ENCODE results near the gene WDR90.

The WDR90 gene

DNA sequence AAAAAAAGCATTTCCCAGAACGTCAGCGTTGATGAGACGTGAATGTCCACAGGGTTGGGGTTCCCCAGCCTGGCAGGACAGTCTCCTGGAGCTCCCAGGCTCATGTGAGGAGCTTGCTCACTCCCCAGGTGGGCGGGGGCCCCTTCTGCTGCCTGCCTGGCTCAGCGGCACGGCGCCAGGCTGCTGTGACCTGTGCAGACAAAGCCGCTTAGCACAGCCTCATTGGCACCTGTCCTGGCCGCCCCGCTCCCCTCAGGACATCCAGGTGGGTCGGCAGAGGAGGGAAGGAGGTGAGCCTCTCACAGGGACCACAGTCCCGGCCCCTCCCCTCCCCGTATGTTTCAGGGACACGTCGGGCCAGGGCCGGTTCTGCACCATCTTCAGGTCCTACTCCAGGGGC lies 31.3 kb upstream of the WDR90 start:
- Histone ChIP-seq H3K36me3 (ENCODE audit: insufficient read depth, low read length) (no peaks in the 10 kb centered on the region), H3K9ac (ENCODE audit: low read depth, low read length) (no peak overlapping the region), H3K9me3 (replicated peaks; ENCODE audit: low read length) (no peaks in the 10 kb centered on the region), H3K4me1 (ENCODE audit: control insufficient read depth, insufficient read depth, low read length) (peaks cover 6% of the 10 kb centered on the region), H3K27me3 (ENCODE audit: control insufficient read depth, insufficient read depth, low read length) (no peaks in the 10 kb centered on the region), H3K4me2 (ENCODE audit: low read length) (no peak overlapping the region), H3K4me3 (ENCODE audit: low read length) (no peak overlapping the region)

DNA sequence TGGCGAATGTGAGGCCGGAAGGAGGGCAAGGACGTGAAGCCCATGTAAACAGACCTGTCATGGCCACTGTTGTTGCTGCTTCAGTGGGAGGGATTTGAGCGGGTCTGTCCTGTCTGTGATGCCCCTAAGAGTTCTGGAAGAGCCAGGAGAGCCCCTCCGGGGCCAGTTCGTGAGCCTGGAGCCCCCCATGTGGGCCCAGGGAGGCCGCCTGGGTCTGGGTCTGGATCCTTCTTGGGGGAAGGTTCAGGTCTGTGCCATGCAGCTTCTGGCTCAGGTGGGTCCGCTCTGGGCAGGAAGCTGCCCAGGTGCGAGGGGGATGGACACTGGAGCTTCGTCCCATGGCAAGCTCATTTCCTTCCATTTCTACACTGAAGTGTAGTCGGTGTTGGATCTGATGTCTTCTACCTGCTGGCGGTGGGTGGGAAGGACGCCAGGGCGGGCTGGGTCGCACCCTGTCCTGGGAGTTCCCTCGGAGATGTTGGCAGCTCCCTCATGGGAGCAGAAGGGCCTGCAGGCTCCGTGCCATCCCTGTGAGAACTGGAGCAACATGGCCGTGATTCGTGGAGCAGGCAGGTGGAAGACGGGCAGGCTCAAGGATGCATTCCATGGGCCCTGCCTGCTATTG lies 29.6 kb upstream of the WDR90 start:
- Histone ChIP-seq H3K36me3 (ENCODE audit: insufficient read depth, low read length) (no peaks in the 10 kb centered on the region), H3K4me2 (ENCODE audit: low read length) (no peak overlapping the region), H3K27me3 (ENCODE audit: control insufficient read depth, insufficient read depth, low read length) (no peaks in the 10 kb centered on the region), H3K4me3 (ENCODE audit: low read length) (no peak overlapping the region), H3K9ac (ENCODE audit: low read depth, low read length) (no peak overlapping the region), H3K4me1 (ENCODE audit: control insufficient read depth, insufficient read depth, low read length) (peaks cover 6% of the 10 kb centered on the region), H3K9me3 (replicated peaks; ENCODE audit: low read length) (no peaks in the 10 kb centered on the region)

DNA sequence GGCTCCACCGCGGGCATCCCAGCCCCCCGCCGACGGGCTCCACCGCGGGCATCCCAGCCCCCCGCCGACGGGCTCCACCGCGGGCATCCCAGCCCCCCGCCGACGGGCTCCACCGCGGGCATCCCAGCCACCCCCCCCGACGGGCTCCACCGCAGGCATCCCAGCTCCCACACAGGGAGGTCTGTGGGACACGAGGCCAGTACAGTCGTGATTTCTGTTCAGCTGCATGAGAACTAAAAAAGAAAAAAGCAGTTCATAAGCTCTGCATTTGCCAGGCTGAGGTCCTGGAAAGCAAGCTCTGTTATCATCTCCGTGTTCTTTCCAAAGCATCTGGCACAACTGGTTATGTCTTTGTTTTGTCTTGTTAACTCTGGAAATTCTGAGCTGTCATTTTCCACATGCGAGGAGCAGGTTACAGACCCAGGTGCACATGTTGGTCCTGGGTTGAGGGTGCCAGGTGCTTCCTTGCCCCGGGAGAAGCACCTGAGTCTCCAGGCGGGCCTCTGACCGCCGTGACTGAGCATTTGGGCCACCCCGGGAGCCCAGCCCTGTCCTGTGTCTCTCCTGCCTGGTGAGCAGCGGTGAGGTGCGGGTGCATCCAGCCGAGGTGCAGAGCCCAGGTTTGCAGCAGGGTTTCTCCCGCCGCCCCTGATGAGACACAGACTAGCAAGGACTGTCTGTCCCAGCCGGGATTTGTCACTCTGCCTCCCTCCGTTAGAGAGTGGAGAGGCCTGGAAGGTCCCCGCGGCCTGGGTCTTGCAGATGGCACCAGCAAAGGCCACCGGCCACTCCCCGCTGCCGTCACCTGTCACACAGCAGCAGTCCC lies 28.3 kb upstream of the WDR90 start:
- peaks cover 3% of the 10 kb centered on the region for H3K36me3 ChIP-seq (ENCODE audit: insufficient read depth, low read length)
- H3K4me1 ChIP-seq (ENCODE audit: control insufficient read depth, insufficient read depth, low read length) = peaks cover 6% of the 10 kb centered on the region
- no peak overlapping the region for H3K4me3 ChIP-seq (ENCODE audit: low read length)
- H3K4me2 ChIP-seq (ENCODE audit: low read length) = no peak overlapping the region
- H3K9me3 ChIP-seq (replicated peaks; ENCODE audit: low read length) = no peaks in the 10 kb centered on the region
- no peaks in the 10 kb centered on the region for H3K27me3 ChIP-seq (ENCODE audit: control insufficient read depth, insufficient read depth, low read length)
- no peak overlapping the region for H3K9ac ChIP-seq (ENCODE audit: low read depth, low read length)

DNA sequence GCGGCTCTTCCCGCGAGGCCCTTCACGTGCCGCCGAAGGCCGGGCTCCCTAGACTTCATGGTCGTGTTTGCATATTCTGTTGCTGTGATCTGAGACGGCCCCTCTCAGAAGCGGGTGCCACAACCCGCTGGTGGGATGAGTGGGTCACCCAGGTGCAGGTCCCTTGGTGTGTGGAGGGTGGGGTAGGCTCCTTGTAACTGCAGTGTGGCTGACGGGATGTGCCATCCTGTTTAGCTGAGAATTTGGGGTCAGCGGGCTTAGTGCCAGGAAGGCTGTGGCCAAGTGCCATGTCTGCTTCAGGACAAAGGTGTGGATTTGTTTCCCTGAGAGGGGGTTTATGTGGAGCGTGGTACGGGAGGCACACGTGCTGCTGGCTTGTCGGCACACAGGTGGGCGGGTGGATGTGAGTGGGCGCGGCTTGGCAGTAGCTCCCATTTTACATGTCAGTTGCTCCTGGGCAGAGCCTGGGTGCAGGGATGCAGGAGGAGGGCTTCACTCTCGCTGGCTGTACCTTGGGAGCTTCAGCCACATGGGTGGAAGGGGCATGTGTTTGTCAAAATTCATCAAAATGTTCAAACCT lies 27.5 kb upstream of the WDR90 start:
- H3K9me3 ChIP-seq (replicated peaks; ENCODE audit: low read length) = no peaks in the 10 kb centered on the region
- no peak overlapping the region for H3K4me2 ChIP-seq (ENCODE audit: low read length)
- peaks cover 8% of the 10 kb centered on the region for H3K36me3 ChIP-seq (ENCODE audit: insufficient read depth, low read length)
- peaks cover 12% of the 10 kb centered on the region for H3K4me1 ChIP-seq (ENCODE audit: control insufficient read depth, insufficient read depth, low read length)
- no peak overlapping the region for H3K9ac ChIP-seq (ENCODE audit: low read depth, low read length)
- no peak overlapping the region for H3K4me3 ChIP-seq (ENCODE audit: low read length)
- no peaks in the 10 kb centered on the region for H3K27me3 ChIP-seq (ENCODE audit: control insufficient read depth, insufficient read depth, low read length)

DNA sequence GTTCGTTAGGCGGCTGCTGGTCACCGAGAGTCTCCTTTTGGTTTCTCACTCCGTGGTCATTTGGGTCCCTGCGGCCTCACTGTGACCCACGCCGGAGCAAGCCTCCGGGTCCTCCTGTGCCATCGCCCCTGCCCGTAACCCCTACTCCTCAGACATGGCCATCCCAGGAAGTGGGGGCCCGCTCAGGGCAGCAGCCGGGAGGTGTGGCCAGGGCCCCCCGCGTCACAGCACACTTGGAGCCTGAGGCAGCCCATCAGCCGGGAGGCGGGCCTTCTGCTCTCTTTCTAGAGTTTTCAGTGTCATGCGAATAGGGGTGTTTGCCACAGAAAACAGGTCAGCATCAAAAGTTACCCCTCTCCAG lies 26.3 kb upstream of the WDR90 start:
- Histone ChIP-seq H3K4me1 (ENCODE audit: control insufficient read depth, insufficient read depth, low read length) (peaks cover 23% of the 10 kb centered on the region), H3K27me3 (ENCODE audit: control insufficient read depth, insufficient read depth, low read length) (no peaks in the 10 kb centered on the region), H3K9ac (ENCODE audit: low read depth, low read length) (no peak overlapping the region), H3K4me3 (ENCODE audit: low read length) (no peak overlapping the region), H3K9me3 (replicated peaks; ENCODE audit: low read length) (no peaks in the 10 kb centered on the region), H3K36me3 (ENCODE audit: insufficient read depth, low read length) (peaks cover 8% of the 10 kb centered on the region), H3K4me2 (ENCODE audit: low read length) (no peak overlapping the region)

DNA sequence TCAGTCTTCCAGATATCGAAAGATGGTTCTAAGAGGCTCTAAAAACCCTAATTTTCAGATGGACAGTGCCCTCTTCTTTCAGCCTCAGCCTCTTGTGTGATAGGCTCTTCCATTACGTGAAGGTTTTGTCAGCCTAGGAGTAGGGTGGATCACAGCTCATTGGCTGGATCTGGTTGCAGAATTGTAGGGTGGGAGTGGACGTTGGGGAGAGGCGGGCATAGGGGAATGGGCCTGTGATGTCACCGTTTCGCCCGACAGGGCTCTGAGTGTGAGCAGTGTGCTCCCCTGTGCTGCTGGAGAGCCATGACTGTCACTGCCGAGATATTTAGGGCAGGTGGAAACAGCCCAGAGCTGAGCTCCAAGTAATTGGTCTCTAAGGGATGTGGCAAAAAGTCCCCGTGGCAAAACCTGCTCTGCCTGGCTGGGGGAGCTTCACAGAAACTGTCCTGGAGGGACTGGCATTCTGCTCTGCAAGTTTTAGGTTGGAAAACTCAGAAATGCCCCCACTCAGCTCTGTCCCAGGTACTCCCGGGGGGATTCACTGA lies 24.6 kb upstream of the WDR90 start:
- Histone ChIP-seq H3K27me3 (ENCODE audit: control insufficient read depth, insufficient read depth, low read length) (no peaks in the 10 kb centered on the region), H3K36me3 (ENCODE audit: insufficient read depth, low read length) (peaks cover 8% of the 10 kb centered on the region), H3K4me1 (ENCODE audit: control insufficient read depth, insufficient read depth, low read length) (peaks cover 27% of the 10 kb centered on the region), H3K9me3 (replicated peaks; ENCODE audit: low read length) (no peaks in the 10 kb centered on the region), H3K9ac (ENCODE audit: low read depth, low read length) (no peak overlapping the region), H3K4me3 (ENCODE audit: low read length) (no peak overlapping the region), H3K4me2 (ENCODE audit: low read length) (no peak overlapping the region)

DNA sequence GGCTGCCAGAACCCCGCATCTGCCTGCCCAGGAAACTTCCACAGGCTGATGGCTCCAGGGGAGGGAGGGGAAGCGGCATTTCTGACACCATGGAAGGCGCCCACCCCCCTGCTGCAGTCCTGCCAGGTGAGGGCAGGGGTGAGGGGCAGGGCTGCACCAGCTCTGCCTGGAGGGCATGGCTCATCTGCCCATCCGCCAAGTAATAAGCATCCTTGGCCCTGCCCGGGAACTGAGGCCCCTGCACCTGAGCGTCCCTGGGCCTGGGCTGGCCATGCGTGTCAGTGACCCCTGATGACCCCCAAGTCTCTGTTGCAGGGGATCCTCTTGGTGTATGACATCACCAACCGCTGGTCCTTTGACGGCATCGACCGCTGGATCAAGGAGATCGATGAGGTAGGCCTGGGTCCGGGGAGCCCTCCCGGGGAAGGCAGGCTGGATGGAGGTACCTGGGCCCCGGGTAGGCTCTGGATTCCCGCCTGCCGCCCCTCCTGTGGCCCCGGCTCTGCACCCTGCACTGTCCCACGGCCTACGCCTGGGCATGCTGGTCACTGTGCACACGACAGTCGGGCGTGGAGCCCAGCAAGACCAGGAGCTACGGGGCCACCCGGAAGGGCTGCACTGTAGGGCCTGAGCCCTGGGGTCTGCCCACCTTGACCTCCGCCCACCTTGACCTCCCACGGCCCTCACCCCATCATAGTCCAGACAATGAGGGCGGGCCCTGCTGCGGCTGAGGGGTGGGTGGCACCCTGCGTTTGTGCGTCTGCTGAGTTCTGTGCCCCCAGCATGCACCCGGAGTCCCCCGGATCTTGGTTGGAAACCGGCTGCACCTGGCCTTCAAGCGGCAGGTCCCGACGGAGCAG lies 23.8 kb upstream of the WDR90 start:
- Histone ChIP-seq H3K9ac (ENCODE audit: low read depth, low read length) (no peak overlapping the region), H3K9me3 (replicated peaks; ENCODE audit: low read length) (no peaks in the 10 kb centered on the region), H3K27me3 (ENCODE audit: control insufficient read depth, insufficient read depth, low read length) (no peaks in the 10 kb centered on the region), H3K4me3 (ENCODE audit: low read length) (no peak overlapping the region), H3K4me2 (ENCODE audit: low read length) (no peak overlapping the region), H3K4me1 (ENCODE audit: control insufficient read depth, insufficient read depth, low read length) (peaks cover 33% of the 10 kb centered on the region), H3K36me3 (ENCODE audit: insufficient read depth, low read length) (peaks cover 8% of the 10 kb centered on the region)

DNA sequence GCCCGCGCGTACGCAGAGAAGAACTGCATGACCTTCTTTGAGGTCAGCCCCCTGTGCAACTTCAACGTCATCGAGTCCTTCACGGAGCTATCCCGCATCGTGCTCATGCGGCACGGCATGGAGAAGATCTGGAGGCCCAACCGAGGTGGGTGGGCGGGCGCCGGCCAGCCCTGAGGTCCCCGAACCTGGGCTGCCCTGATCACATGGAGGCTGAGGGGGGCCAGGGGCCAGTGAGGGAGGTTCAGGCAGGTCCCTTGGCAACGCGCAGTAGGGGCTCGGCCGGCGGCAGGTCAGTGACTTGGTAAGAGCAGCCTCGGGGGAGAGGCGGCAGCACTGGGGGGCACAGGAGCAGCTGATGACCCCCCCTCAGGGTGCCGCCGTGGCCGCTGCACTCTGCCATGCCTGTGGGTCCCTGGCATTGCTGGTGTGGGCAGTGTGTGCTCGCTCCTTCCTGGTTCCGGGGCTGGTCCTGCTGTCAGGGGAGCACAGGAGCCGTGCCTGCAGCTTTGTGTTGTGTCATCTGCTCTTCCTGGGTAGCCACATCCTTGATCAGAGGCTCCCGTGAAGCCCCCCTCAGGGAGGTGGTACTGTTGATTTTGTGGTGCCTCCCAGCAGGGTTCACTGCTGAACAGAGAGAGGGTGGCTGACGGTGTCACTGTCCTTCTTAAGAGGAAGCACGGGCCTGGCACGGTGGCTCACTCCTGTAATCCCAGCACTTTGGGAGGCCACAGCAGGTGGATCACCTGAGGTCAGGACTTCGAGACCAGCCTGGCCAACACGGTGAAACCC lies 23.0 kb upstream of the WDR90 start:
- H3K9ac ChIP-seq (ENCODE audit: low read depth, low read length) = no peak overlapping the region
- H3K4me2 ChIP-seq (ENCODE audit: low read length) = peak overlapping the region; percentile 54
- H3K36me3 ChIP-seq (ENCODE audit: insufficient read depth, low read length) = peaks cover 8% of the 10 kb centered on the region
- no peak overlapping the region for H3K4me3 ChIP-seq (ENCODE audit: low read length)
- no peaks in the 10 kb centered on the region for H3K9me3 ChIP-seq (replicated peaks; ENCODE audit: low read length)
- H3K4me1 ChIP-seq (ENCODE audit: control insufficient read depth, insufficient read depth, low read length) = peaks cover 40% of the 10 kb centered on the region
- no peaks in the 10 kb centered on the region for H3K27me3 ChIP-seq (ENCODE audit: control insufficient read depth, insufficient read depth, low read length)

DNA sequence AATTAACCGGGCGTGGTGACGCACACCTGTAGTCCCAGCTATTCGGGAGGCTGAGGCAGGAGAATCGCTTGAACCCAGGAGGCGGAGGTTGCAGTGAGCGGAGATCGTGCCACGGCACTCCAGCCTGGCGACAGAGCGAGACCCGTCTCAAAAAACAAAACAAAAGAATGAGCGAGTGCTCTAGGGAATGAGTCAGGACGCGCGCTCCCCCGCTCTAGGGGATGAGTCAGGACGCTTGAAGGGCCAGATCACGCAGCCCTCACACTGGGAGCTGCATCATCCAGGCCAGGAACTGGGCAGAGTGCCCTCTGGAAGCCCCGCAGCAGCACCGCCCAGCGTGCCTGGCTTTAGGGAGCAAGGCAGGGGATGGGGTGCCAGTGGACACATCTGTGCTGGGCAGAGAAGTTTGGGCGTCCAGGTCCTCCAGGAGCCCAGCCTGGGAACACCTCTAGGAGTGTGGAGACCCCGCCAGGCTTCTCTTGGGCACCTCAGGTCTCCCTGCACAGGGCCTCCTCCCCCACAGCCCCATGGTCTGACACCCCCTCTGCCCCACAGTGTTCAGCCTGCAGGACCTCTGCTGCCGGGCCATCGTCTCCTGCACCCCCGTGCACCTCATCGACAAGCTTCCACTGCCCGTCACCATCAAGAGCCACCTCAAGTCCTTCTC lies 22.2 kb upstream of the WDR90 start:
- peaks cover 8% of the 10 kb centered on the region for H3K36me3 ChIP-seq (ENCODE audit: insufficient read depth, low read length)
- no peak overlapping the region for H3K9ac ChIP-seq (ENCODE audit: low read depth, low read length)

DNA sequence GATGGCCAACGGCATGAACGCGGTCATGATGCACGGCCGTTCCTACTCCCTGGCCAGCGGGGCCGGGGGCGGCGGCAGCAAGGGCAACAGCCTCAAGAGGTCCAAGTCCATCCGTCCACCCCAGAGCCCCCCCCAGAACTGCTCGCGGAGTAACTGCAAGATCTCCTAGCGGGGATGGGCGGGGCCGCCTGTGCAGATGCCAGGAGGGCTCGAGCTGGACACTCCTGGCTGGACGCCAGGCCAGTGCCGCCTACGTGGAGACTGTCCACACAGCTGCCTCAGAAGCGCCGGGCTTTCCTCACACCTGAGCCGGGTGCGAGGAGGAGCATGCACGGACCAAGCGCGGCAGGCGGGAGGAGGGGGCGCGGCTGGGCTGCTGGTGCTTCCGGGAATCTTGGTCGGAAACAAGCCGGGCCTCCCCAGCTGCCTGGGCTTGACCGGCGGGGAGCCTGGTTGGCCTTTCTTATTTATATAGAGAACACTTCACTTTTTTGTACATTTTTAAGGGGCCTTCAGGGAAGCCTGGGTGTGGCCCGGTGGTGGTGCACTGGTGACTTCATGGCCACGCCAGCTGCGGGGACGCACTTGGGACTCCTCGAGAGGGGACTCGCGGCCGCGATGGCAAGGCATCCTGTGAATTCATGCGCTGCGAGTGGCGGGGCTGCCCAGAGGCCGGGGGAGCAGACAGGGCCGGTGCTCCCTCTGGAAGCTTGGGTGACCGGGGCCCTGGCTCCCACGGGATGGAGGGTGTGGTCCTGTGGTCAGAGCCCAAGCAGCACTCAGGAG lies 21.5 kb upstream of the WDR90 start:
- no peak overlapping the region for H3K9ac ChIP-seq (ENCODE audit: low read depth, low read length)
- H3K27me3 ChIP-seq (ENCODE audit: control insufficient read depth, insufficient read depth, low read length) = no peaks in the 10 kb centered on the region
- peaks cover 34% of the 10 kb centered on the region for H3K4me1 ChIP-seq (ENCODE audit: control insufficient read depth, insufficient read depth, low read length)
- no peaks in the 10 kb centered on the region for H3K9me3 ChIP-seq (replicated peaks; ENCODE audit: low read length)
- H3K4me2 ChIP-seq (ENCODE audit: low read length) = peak overlapping the region; percentile 73
- H3K4me3 ChIP-seq (ENCODE audit: low read length) = peak overlapping the region; percentile 46
- H3K36me3 ChIP-seq (ENCODE audit: insufficient read depth, low read length) = peaks cover 8% of the 10 kb centered on the region

More for the DNA sequence above, 22.2 kb upstream of the WDR90 start:
- Histone ChIP-seq H3K4me2 (ENCODE audit: low read length) (peak overlapping the region; percentile 73), H3K4me3 (ENCODE audit: low read length) (peak overlapping the region; percentile 46), H3K27me3 (ENCODE audit: control insufficient read depth, insufficient read depth, low read length) (no peaks in the 10 kb centered on the region), H3K4me1 (ENCODE audit: control insufficient read depth, insufficient read depth, low read length) (peaks cover 35% of the 10 kb centered on the region), H3K9me3 (replicated peaks; ENCODE audit: low read length) (no peaks in the 10 kb centered on the region)
